ENCODE measurements around the gene HNRNPR. TPM values are rescaled to one million over a fixed set of nuclear protein-coding genes. Genes with fewer than 3 reads are reported as not detected.

The HNRNPR gene
- polyA plus RNA-seq, 1 donor: 123 TPM

Other genes starting within 250 kb of the HNRNPR start
- 12.5 TPM for gene LUZP1, start 175.4 kb downstream of the HNRNPR start, polyA plus RNA-seq (ENCODE audit: insufficient read length)
- not detected for gene HTR1D, start 126.8 kb downstream of the HNRNPR start, polyA plus RNA-seq (ENCODE audit: insufficient read length)
- 38.0 TPM for gene ZNF436, start 25.6 kb upstream of the HNRNPR start, polyA plus RNA-seq (ENCODE audit: insufficient read length)
- 366 TPM for gene TCEA3, start 80.5 kb upstream of the HNRNPR start, polyA plus RNA-seq (ENCODE audit: insufficient read length)
- gene ASAP3, start 139.9 kb upstream of the HNRNPR start, polyA plus RNA-seq (ENCODE audit: insufficient read length): 49.8 TPM
- gene E2F2, start 186.9 kb upstream of the HNRNPR start, polyA plus RNA-seq (ENCODE audit: insufficient read length): 3.4 TPM
- 43.9 TPM for gene ID3, start 215.2 kb upstream of the HNRNPR start, polyA plus RNA-seq (ENCODE audit: insufficient read length)

Data from forelimb muscle (tissue), 1 donor.